ENCODE measurements around the gene FBXO11. TPM values are rescaled to one million over a fixed set of nuclear protein-coding genes. Genes with fewer than 3 reads are reported as not detected.

Gene FBXO11
- 10 to 100 TPM; 33.0 to 40.3 TPM for total RNA-seq

- Mint-ChIP-seq H3K4me1 (peaks cover 25% of the 10 kb centered on the region), H3K36me3 (ENCODE audit: low read depth) (peaks cover 8% of the 10 kb centered on the region), H3K4me3 (peak within 1 kb of the TSS; percentile 95), H3K9me3 (ENCODE audit: low read depth) (no peaks in the 10 kb centered on the region), H3K27ac (peak within 1 kb of the TSS; percentile 98), H3K27me3 (no peaks in the 10 kb centered on the region)
- CTCF ChIA-PET = interaction anchor here (0.5 to 2.0 kb wide), 17 partner anchors 9 to 229 kb away, joined by 3 to 9 read pairs (median 4); no protein-coding TSS in a partner anchor
- DNase-seq (peak; percentile 97), ATAC-seq (peak; percentile 85)
- intact Hi-C loops (cut with DNase I, micrococcal nuclease) = loop anchor here (1.0 to 10.0 kb wide), 12 partner anchors 48 to 992 kb away; partner anchors contain the start of genes MSH6 (in 2 of the 2), MCFD2 (in 1 of the 2) and MSH2 (in 1 of the 2)
- POLR2A ChIA-PET = interaction anchor here (1.1 kb wide), 1 partner anchor 122 kb away, joined by 4 read pairs; no protein-coding TSS in a partner anchor
Measured at GRCh38 chr2:47906157-47907038, at the start of gene FBXO11. Gene FBXO11 (minus strand): TSS chr2:47906498. CDS start chr2:47905720, 778 bp downstream.

GRCh38 chr2:47950340-47951301, 44.3 kb upstream of the FBXO11 start:
- POLR2A ChIA-PET = no interaction called here
- no peak for ATAC-seq
- intact Hi-C loops (cut with DNase I, micrococcal nuclease) = no loop called here

GRCh38 chr2:47946593-47946992, 40.3 kb upstream of the FBXO11 start:
- H3K27me3 Mint-ChIP-seq = no peaks in the 10 kb centered on the region
- no peaks in the 10 kb centered on the region for H3K4me1 Mint-ChIP-seq
- POLR2A ChIA-PET = no interaction called here
- ATAC-seq (no peak), DNase-seq (no peak)
- CTCF ChIA-PET = interaction anchor here (0.7 kb wide), 1 partner anchor 147 kb away, joined by 3 read pairs; no protein-coding TSS in a partner anchor
- H3K27ac Mint-ChIP-seq = no peak overlapping the region
- no peak overlapping the region for H3K4me3 Mint-ChIP-seq
- intact Hi-C loops (cut with DNase I, micrococcal nuclease) = no loop called here
- no peaks in the 10 kb centered on the region for H3K9me3 Mint-ChIP-seq (ENCODE audit: low read depth)
- H3K36me3 Mint-ChIP-seq (ENCODE audit: low read depth) = no peaks in the 10 kb centered on the region

More at GRCh38 chr2:47950340-47951301, 44.3 kb upstream of the FBXO11 start:
- no peaks in the 10 kb centered on the region for H3K36me3 Mint-ChIP-seq (ENCODE audit: low read depth)
- no peaks in the 10 kb centered on the region for H3K27me3 Mint-ChIP-seq
- no peak overlapping the region for H3K27ac Mint-ChIP-seq
- H3K4me3 Mint-ChIP-seq = no peak overlapping the region
- DNase-seq = no peak
- CTCF ChIA-PET = no interaction called here
- H3K9me3 Mint-ChIP-seq (ENCODE audit: low read depth) = no peaks in the 10 kb centered on the region
- no peaks in the 10 kb centered on the region for H3K4me1 Mint-ChIP-seq

- Mint-ChIP-seq H3K4me3 (no peak overlapping the region), H3K9me3 (ENCODE audit: low read depth) (no peaks in the 10 kb centered on the region), H3K27me3 (peaks cover 4% of the 10 kb centered on the region), H3K27ac (no peak overlapping the region), H3K4me1 (no peaks in the 10 kb centered on the region), H3K36me3 (ENCODE audit: low read depth) (no peaks in the 10 kb centered on the region)
- DNase-seq = no peak
- intact Hi-C loops (cut with DNase I, micrococcal nuclease) = no loop called here
- no peak for ATAC-seq
- ChIA-PET POLR2A (no interaction called here), CTCF (interaction anchor here (0.6 kb wide), 1 partner anchor 10 kb away, joined by 3 read pairs; no protein-coding TSS in a partner anchor)
Measured at GRCh38 chr2:47945046-47945781, 38.9 kb upstream of the FBXO11 start.

GRCh38 chr2:47941936-47942335, 35.6 kb upstream of the FBXO11 start:
- Mint-ChIP-seq H3K27ac (no peak overlapping the region), H3K4me3 (no peak overlapping the region), H3K27me3 (peaks cover 7% of the 10 kb centered on the region), H3K9me3 (ENCODE audit: low read depth) (no peaks in the 10 kb centered on the region), H3K4me1 (no peaks in the 10 kb centered on the region), H3K36me3 (ENCODE audit: low read depth) (no peaks in the 10 kb centered on the region)
- ATAC-seq (no peak), DNase-seq (no peak)
- intact Hi-C loops (cut with DNase I, micrococcal nuclease) = no loop called here
- CTCF ChIA-PET = no interaction called here
- POLR2A ChIA-PET = no interaction called here

- POLR2A ChIA-PET = no interaction called here
- Mint-ChIP-seq H3K27ac (no peak overlapping the region), H3K4me3 (no peak overlapping the region), H3K9me3 (ENCODE audit: low read depth) (no peaks in the 10 kb centered on the region), H3K36me3 (ENCODE audit: low read depth) (no peaks in the 10 kb centered on the region), H3K27me3 (peaks cover 7% of the 10 kb centered on the region), H3K4me1 (no peaks in the 10 kb centered on the region)
- DNase-seq (no peak), ATAC-seq (no peak)
- CTCF ChIA-PET = no interaction called here
- intact Hi-C loops (cut with DNase I, micrococcal nuclease) = no loop called here
Measured at GRCh38 chr2:47937677-47938076, 31.4 kb upstream of the FBXO11 start.

GRCh38 chr2:47935071-47935470, 28.8 kb upstream of the FBXO11 start:
- H3K4me3 Mint-ChIP-seq = no peak overlapping the region
- no peaks in the 10 kb centered on the region for H3K9me3 Mint-ChIP-seq (ENCODE audit: low read depth)
- ATAC-seq = no peak
- H3K27ac Mint-ChIP-seq = no peak overlapping the region
- DNase-seq = no peak
- ChIA-PET CTCF (interaction anchor here (0.6 to 0.9 kb wide), 2 partner anchors 10 to 671 kb away, joined by 3 to 5 read pairs; no protein-coding TSS in a partner anchor), POLR2A (no interaction called here)
- intact Hi-C loops (cut with DNase I, micrococcal nuclease) = no loop called here
- peaks cover 4% of the 10 kb centered on the region for H3K27me3 Mint-ChIP-seq
- no peaks in the 10 kb centered on the region for H3K36me3 Mint-ChIP-seq (ENCODE audit: low read depth)
- no peaks in the 10 kb centered on the region for H3K4me1 Mint-ChIP-seq

- ATAC-seq (no peak), DNase-seq (no peak)
- H3K27me3 Mint-ChIP-seq = no peaks in the 10 kb centered on the region
- H3K4me3 Mint-ChIP-seq = no peak overlapping the region
- H3K27ac Mint-ChIP-seq = no peak overlapping the region
- CTCF ChIA-PET = interaction anchor here (1.1 to 1.5 kb wide), 2 partner anchors 11 to 226 kb away, joined by 4 read pairs; no protein-coding TSS in a partner anchor
- H3K4me1 Mint-ChIP-seq = peaks cover 3% of the 10 kb centered on the region
- no peaks in the 10 kb centered on the region for H3K9me3 Mint-ChIP-seq (ENCODE audit: low read depth)
- H3K36me3 Mint-ChIP-seq (ENCODE audit: low read depth) = no peaks in the 10 kb centered on the region
- intact Hi-C loops (cut with DNase I, micrococcal nuclease) = no loop called here
- POLR2A ChIA-PET = interaction anchor here (0.6 kb wide), 1 partner anchor 64 kb away, joined by 3 read pairs; no protein-coding TSS in a partner anchor
Measured at GRCh38 chr2:47918043-47918442, 11.7 kb upstream of the FBXO11 start.

GRCh38 chr2:47917276-47917961, 11.1 kb upstream of the FBXO11 start:
- Mint-ChIP-seq H3K9me3 (ENCODE audit: low read depth) (no peaks in the 10 kb centered on the region), H3K27ac (no peak overlapping the region), H3K36me3 (ENCODE audit: low read depth) (no peaks in the 10 kb centered on the region), H3K4me3 (no peak overlapping the region), H3K4me1 (peaks cover 3% of the 10 kb centered on the region), H3K27me3 (no peaks in the 10 kb centered on the region)
- DNase-seq (no peak), ATAC-seq (no peak)
- ChIA-PET POLR2A (interaction anchor here (0.6 kb wide), 1 partner anchor 64 kb away, joined by 3 read pairs; no protein-coding TSS in a partner anchor), CTCF (interaction anchor here (1.1 to 1.5 kb wide), 3 partner anchors 10 to 227 kb away, joined by 3 to 4 read pairs (median 4); no protein-coding TSS in a partner anchor)
- intact Hi-C loops (cut with DNase I, micrococcal nuclease) = no loop called here

- ChIA-PET CTCF (interaction anchor here (0.5 to 1.5 kb wide), 3 partner anchors 9 to 49 kb away, joined by 3 to 4 read pairs (median 4); no protein-coding TSS in a partner anchor), POLR2A (no interaction called here)
- Mint-ChIP-seq H3K4me3 (no peak overlapping the region), H3K27ac (no peak overlapping the region), H3K4me1 (peaks cover 3% of the 10 kb centered on the region), H3K36me3 (ENCODE audit: low read depth) (peaks cover 2% of the 10 kb centered on the region), H3K9me3 (ENCODE audit: low read depth) (no peaks in the 10 kb centered on the region), H3K27me3 (no peaks in the 10 kb centered on the region)
- intact Hi-C loops (cut with DNase I, micrococcal nuclease) = no loop called here
- no peak for ATAC-seq
- DNase-seq = no peak
Measured at GRCh38 chr2:47916412-47916811, 10.1 kb upstream of the FBXO11 start.
